Nephron (organoid): ENCODE results near the gene CNPY3.

Experiments
- H3K27ac Mint-ChIP-seq, 3 experiments: 2 replicates each; pipeline ENCODE4 v1.8.0; 2020; ENCODE audit warnings: mixed read lengths in 3 of 3, mild to moderate bottlenecking in 2 of 3, moderate library complexity in 1 of 3
- H3K27me3 Mint-ChIP-seq: 2 replicates; pipeline ENCODE4 v1.8.0; 2021; ENCODE audit warnings: low read depth, mild to moderate bottlenecking, moderate library complexity, mixed read lengths
- H3K36me3 Mint-ChIP-seq: 2 replicates; pipeline ENCODE4 v1.8.0; 2020; ENCODE audit warnings: low read depth, mixed read lengths
- H3K4me1 Mint-ChIP-seq: 2 replicates; pipeline ENCODE4 v1.8.0; 2020; ENCODE audit warnings: mixed read lengths
- H3K4me3 Mint-ChIP-seq, 3 experiments: 2 replicates each; pipeline ENCODE4 v1.8.0; 2020; ENCODE audit warnings: mild to moderate bottlenecking in 3 of 3, mixed read lengths in 3 of 3, moderate library complexity in 2 of 3
- H3K9me3 Mint-ChIP-seq: 2 replicates; pipeline ENCODE4 v1.8.0; 2020; ENCODE audit warnings: mixed read lengths
- CTCF ChIP-seq, 3 experiments: fragments of 200-600 bp; sonication (generic); IDR thresholded peaks; one replicate each; pipeline ENCODE4 v1.5.0; 2021; ENCODE audit warnings: antibody characterized with exemption in 3 of 3; ENCODE audit not compliant: unreplicated experiment in 3 of 3

The CNPY3 gene

GRCh38 chr6:42970871-42971612, 41.8 kb downstream of the CNPY3 start:
- TF ChIP-seq CTCF (IDR thresholded peaks at IDR 0.05; ENCODE audit: unreplicated experiment in 3 of 3): no peak
- H3K27ac Mint-ChIP-seq: no peak overlapping the region
- H3K9me3 Mint-ChIP-seq: no peaks in the 10 kb centered on the region
- H3K36me3 Mint-ChIP-seq: peaks cover 17% of the 10 kb centered on the region
- H3K4me1 Mint-ChIP-seq: no peaks in the 10 kb centered on the region
- H3K4me3 Mint-ChIP-seq: no peak overlapping the region
- H3K27me3 Mint-ChIP-seq: no peaks in the 10 kb centered on the region

- TF ChIP-seq CTCF (IDR thresholded peaks at IDR 0.05; ENCODE audit: unreplicated experiment in 3 of 3): no peak
- Mint-ChIP-seq H3K36me3 (peaks cover 15% of the 10 kb centered on the region), H3K9me3 (no peaks in the 10 kb centered on the region), H3K27me3 (no peaks in the 10 kb centered on the region), H3K4me3 (no peak overlapping the region), H3K27ac (no peak overlapping the region), H3K4me1 (peaks cover 3% of the 10 kb centered on the region)
Measured at GRCh38 chr6:42971746-42972327, 42.6 kb downstream of the CNPY3 start.

GRCh38 chr6:42973926-42974325, 44.6 kb downstream of the CNPY3 start:
- Mint-ChIP-seq H3K27ac (no peak overlapping the region), H3K36me3 (peaks cover 17% of the 10 kb centered on the region), H3K4me1 (peaks cover 11% of the 10 kb centered on the region), H3K27me3 (no peaks in the 10 kb centered on the region), H3K9me3 (no peaks in the 10 kb centered on the region), H3K4me3 (no peak overlapping the region)
- TF ChIP-seq CTCF (IDR thresholded peaks at IDR 0.05; ENCODE audit: unreplicated experiment in 3 of 3): no peak

- Mint-ChIP-seq H3K36me3 (peaks cover 17% of the 10 kb centered on the region), H3K27me3 (no peaks in the 10 kb centered on the region), H3K4me3 (no peak overlapping the region), H3K9me3 (no peaks in the 10 kb centered on the region), H3K27ac (no peak overlapping the region), H3K4me1 (peaks cover 21% of the 10 kb centered on the region)
- no peak for TF ChIP-seq CTCF (IDR thresholded peaks at IDR 0.05; ENCODE audit: unreplicated experiment in 3 of 3)
Measured at GRCh38 chr6:42974919-42975505, 45.7 kb downstream of the CNPY3 start.

- H3K9me3 Mint-ChIP-seq: no peaks in the 10 kb centered on the region
- no peak for TF ChIP-seq CTCF (IDR thresholded peaks at IDR 0.05; ENCODE audit: unreplicated experiment in 3 of 3)
- peaks cover 21% of the 10 kb centered on the region for H3K4me1 Mint-ChIP-seq
- H3K4me3 Mint-ChIP-seq: peak overlapping the region; percentile 83 to 91 (median 84)
- peaks cover 9% of the 10 kb centered on the region for H3K36me3 Mint-ChIP-seq
- H3K27ac Mint-ChIP-seq: peak overlapping the region; percentile 51 to 64 (median 59)
- H3K27me3 Mint-ChIP-seq: no peaks in the 10 kb centered on the region
Measured at GRCh38 chr6:42978487-42978838, 49.2 kb downstream of the CNPY3 start.
